Ascending aorta (tissue), 2 donors: ENCODE measurements around the gene IKZF4. TPM values are rescaled to one million over a fixed set of nuclear protein-coding genes. Genes with fewer than 3 reads are reported as not detected.

Experiments used
- DNase-seq, 2 donors: peaks; one replicate each; pipeline ENCODE4 v3.0.0-alpha.2; 2019; ENCODE audit warnings: low spot score in 2 of 2
- H3K27ac ChIP-seq, 2 donors: fragments of 200-600 bp; sonication (generic); one replicate each; pipeline ENCODE4 v1.5.1; 2016 to 2017; ENCODE audit warnings: mild to moderate bottlenecking in 1 of 2
- H3K27me3 ChIP-seq: fragments of 200-600 bp; sonication (generic); one replicate; pipeline ENCODE4 v1.5.1; 2017
- H3K36me3 ChIP-seq, 2 donors: fragments of 200-600 bp; sonication (generic); one replicate each; pipeline ENCODE4 v1.5.1; 2016
- H3K4me1 ChIP-seq, 2 donors: fragments of 200-600 bp; sonication (generic); one replicate each; pipeline ENCODE4 v1.5.1; 2016 to 2017; ENCODE audit warnings: mild to moderate bottlenecking in 1 of 2
- H3K4me3 ChIP-seq, 2 donors: fragments of 200-600 bp; sonication (generic); one replicate each; pipeline ENCODE4 v1.5.1; 2016 to 2017; ENCODE audit warnings: mild to moderate bottlenecking in 1 of 2
- H3K9me3 ChIP-seq, 2 donors: fragments of 200-600 bp; sonication (generic); one replicate each; pipeline ENCODE4 v1.5.1; 2016
- intact Hi-C: fragments of 100-400 bp; cut with DNase I; formaldehyde crosslinking; loops from one replicate; pipeline ENCODE4 v1.15.1; 2023
- total RNA-seq: library from RNA; depleted of rRNA; stranded (reverse); fragments of >200 nt; gene quantifications from one replicate; pipeline ENCODE4 v1.1.0, GENCODE V29; 2016
- TF ChIP-seq, protein P1 (sequence below), 3 experiments: fragments of 200-600 bp in 2 of 3; fragments of 450-650 bp in 1 of 3; sonication (generic) in 2 of 3; IDR thresholded peaks; one replicate each; pipeline ENCODE4 v1.5.1; 2016 to 2019; ENCODE audit warnings: antibody characterized with exemption in 3 of 3, mild to moderate bottlenecking in 1 of 3, moderate library complexity in 1 of 3

The IKZF4 gene
- total RNA-seq, 1 donor from 2014 or later: 1.6 TPM

DNA sequence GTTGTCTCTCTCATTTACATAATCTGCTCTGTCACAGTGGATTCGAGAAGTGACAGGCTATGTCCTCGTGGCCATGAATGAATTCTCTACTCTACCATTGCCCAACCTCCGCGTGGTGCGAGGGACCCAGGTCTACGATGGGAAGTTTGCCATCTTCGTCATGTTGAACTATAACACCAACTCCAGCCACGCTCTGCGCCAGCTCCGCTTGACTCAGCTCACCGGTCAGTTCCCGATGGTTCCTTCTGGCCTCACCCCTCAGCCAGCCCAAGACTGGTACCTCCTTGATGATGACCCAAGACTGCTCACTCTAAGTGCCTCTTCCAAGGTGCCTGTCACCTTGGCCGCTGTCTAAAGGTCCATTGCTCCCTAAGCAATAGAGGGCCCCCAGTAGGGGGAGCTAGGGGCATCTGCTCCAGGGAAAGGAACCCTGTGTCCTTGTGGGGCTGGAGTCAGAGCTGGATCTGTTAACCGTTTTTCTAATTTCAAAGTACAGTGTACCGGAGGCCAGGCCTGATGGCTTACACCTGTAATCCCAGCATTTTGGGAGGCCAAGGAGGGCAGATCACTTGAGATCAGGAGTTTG is 64.2 kb downstream of the IKZF4 start:
- Histone ChIP-seq H3K4me1 (peaks cover 4 to 5% of the 10 kb centered on the region in 2 donors), H3K36me3 (no peaks in the 10 kb centered on the region), H3K27ac (no peak overlapping the region), H3K27me3 (no peaks in the 10 kb centered on the region), H3K4me3 (no peak overlapping the region), H3K9me3 (no peaks in the 10 kb centered on the region)
- intact Hi-C loops: no loop called here
- TF ChIP-seq, protein P1, sequence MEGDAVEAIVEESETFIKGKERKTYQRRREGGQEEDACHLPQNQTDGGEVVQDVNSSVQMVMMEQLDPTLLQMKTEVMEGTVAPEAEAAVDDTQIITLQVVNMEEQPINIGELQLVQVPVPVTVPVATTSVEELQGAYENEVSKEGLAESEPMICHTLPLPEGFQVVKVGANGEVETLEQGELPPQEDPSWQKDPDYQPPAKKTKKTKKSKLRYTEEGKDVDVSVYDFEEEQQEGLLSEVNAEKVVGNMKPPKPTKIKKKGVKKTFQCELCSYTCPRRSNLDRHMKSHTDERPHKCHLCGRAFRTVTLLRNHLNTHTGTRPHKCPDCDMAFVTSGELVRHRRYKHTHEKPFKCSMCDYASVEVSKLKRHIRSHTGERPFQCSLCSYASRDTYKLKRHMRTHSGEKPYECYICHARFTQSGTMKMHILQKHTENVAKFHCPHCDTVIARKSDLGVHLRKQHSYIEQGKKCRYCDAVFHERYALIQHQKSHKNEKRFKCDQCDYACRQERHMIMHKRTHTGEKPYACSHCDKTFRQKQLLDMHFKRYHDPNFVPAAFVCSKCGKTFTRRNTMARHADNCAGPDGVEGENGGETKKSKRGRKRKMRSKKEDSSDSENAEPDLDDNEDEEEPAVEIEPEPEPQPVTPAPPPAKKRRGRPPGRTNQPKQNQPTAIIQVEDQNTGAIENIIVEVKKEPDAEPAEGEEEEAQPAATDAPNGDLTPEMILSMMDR (IDR thresholded peaks at IDR 0.05): peak in 1 of 3 experiments; percentile 4
- no peak for DNase-seq

DNA sequence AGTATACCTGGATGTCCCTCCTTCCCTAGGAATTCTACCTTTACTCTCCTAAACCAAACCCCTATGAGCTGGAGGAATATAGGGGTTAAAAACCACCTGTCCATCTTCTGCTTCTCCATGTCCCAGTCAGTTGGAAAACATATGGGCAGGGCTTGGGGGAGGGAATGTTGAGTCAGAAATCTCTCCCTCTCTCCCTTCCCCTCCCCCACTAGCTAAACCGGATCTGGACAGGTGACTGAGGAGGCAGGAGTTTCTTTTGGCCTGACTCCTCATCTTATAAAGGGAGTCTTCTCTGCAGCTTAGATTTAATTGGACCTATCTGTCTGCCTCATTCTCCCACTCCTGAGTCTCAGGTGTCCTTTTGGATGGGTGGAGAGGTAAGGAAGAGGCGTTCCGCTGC is 65.3 kb downstream of the IKZF4 start:
- Histone ChIP-seq H3K4me3 (no peak overlapping the region), H3K27ac (no peak overlapping the region), H3K36me3 (no peaks in the 10 kb centered on the region), H3K27me3 (no peaks in the 10 kb centered on the region), H3K9me3 (no peaks in the 10 kb centered on the region), H3K4me1 (no peaks in the 10 kb centered on the region)
- no peak for DNase-seq
- intact Hi-C loops: no loop called here
- TF ChIP-seq, protein P1 (IDR thresholded peaks at IDR 0.05): no peak

- intact Hi-C loops: no loop called here
- Histone ChIP-seq H3K27me3 (no peaks in the 10 kb centered on the region), H3K27ac (no peak overlapping the region), H3K4me1 (no peaks in the 10 kb centered on the region), H3K4me3 (no peak overlapping the region), H3K9me3 (no peaks in the 10 kb centered on the region), H3K36me3 (no peaks in the 10 kb centered on the region)
- TF ChIP-seq, protein P1 (IDR thresholded peaks at IDR 0.05): no peak
- DNase-seq: no peak
Measured at GRCh38 chr12:56086608-56087007, 65.8 kb downstream of the IKZF4 start.

GRCh38 chr12:56087220-56087619 is 66.4 kb downstream of the IKZF4 start:
- Histone ChIP-seq H3K9me3 (no peaks in the 10 kb centered on the region), H3K27me3 (no peaks in the 10 kb centered on the region), H3K27ac (no peak overlapping the region), H3K36me3 (no peaks in the 10 kb centered on the region), H3K4me1 (no peaks in the 10 kb centered on the region), H3K4me3 (no peak overlapping the region)
- no peak for DNase-seq
- intact Hi-C loops: no loop called here
- TF ChIP-seq, protein P1 (IDR thresholded peaks at IDR 0.05): no peak

Other genes starting within 250 kb of the IKZF4 start
- gene SARNP, start 203.3 kb upstream of the IKZF4 start, total RNA-seq: 13.4 TPM
- 13.8 TPM for gene ORMDL2, start 203.0 kb upstream of the IKZF4 start, total RNA-seq
- 26.1 TPM for gene DNAJC14, start 191.5 kb upstream of the IKZF4 start, total RNA-seq
- gene MMP19, start 178.1 kb upstream of the IKZF4 start, total RNA-seq: 37.5 TPM
- gene PYM1, start 93.1 kb upstream of the IKZF4 start, total RNA-seq: 83.7 TPM
- 48.6 TPM for gene DGKA, start 89.9 kb upstream of the IKZF4 start, total RNA-seq
- gene PMEL, start 55.0 kb upstream of the IKZF4 start, total RNA-seq: not detected
- 24.5 TPM for gene CDK2, start 54.2 kb upstream of the IKZF4 start, total RNA-seq
- gene RAB5B, start 47.0 kb upstream of the IKZF4 start, total RNA-seq: 48.0 TPM
- 5.4 TPM for gene SUOX, start 23.8 kb upstream of the IKZF4 start, total RNA-seq
- 877 TPM for gene RPS26, start 20.9 kb downstream of the IKZF4 start, total RNA-seq
- 3.2 TPM for gene ERBB3, start 59.1 kb downstream of the IKZF4 start, total RNA-seq
- gene PA2G4, start 83.5 kb downstream of the IKZF4 start, total RNA-seq: 101 TPM
- 1,819 TPM for gene RPL41, start 95.6 kb downstream of the IKZF4 start, total RNA-seq
- 11.1 TPM for gene ZC3H10, start 97.2 kb downstream of the IKZF4 start, total RNA-seq
- 119 TPM for gene ESYT1, start 107.2 kb downstream of the IKZF4 start, total RNA-seq
- 53.6 TPM for gene MYL6B, start 131.5 kb downstream of the IKZF4 start, total RNA-seq
- 1,476 TPM for gene MYL6, start 137.3 kb downstream of the IKZF4 start, total RNA-seq
- 53.9 TPM for gene SMARCC2, start 168.4 kb downstream of the IKZF4 start, total RNA-seq
- 50.3 TPM for gene RNF41, start 200.9 kb downstream of the IKZF4 start, total RNA-seq
- gene NABP2, start 203.3 kb downstream of the IKZF4 start, total RNA-seq: 2.8 TPM
- not detected for gene SLC39A5, start 209.0 kb downstream of the IKZF4 start, total RNA-seq
- 17.5 TPM for gene ANKRD52, start 237.3 kb downstream of the IKZF4 start, total RNA-seq
- 4.8 TPM for gene COQ10A, start 245.9 kb downstream of the IKZF4 start, total RNA-seq